ENCODE measurements around the gene MYH9. TPM values are rescaled to one million over a fixed set of nuclear protein-coding genes. Genes with fewer than 3 reads are reported as not detected.
A peak's percentile ranks its signal among the peaks of the same experiment; 100 is the strongest.

MYH9 gene
- total and polyA plus RNA-seq, 4 experiments from 2014 or later: 17.3 to 734 (median 597) TPM

DNA sequence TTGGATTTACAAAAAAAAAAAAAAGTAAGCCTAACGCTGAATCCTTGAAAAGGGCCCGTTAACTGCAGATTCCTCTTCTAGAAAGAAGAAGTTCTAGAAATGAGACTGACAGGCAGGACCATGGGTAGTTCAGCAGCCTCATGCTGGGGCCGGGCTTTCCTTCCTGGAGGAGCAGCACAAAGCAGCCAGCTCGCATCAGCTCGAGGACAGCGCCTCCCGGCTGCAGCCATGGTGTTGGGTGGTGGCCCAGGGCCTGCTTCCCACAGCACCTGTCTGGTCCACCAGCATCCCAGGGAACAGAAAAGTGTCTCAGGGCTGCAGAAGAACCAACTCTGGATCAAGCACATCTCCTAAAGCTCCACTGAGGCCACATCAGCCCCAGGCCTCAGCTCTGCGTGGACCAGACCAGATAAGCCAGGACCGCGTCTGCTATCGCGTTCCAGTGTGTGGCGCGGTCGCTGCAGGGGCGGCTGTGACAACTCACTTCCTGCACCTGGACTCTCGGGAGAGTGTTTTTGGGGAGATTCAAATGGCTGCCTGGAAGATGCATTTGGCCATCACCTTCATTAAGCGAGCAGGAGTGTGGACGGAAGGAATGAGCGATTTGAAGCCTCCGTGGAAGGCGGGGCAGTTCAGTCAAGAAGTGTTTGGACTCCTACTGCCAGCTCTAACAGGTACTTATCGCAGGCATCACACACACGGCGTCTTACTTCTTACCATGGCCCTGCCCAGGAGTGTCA lies 53.5 kb downstream of the MYH9 start:
- Histone ChIP-seq H3K36me3 (ENCODE audit: insufficient read depth, low read length) (peaks cover 46% of the 10 kb centered on the region), H3K27me3 (ENCODE audit: insufficient read depth, low read length) (no peaks in the 10 kb centered on the region), H3K9me3 (ENCODE audit: control insufficient read depth in 1 of 2, low read length in 2 of 2) (no peaks in the 10 kb centered on the region), H3K4me3 (ENCODE audit: low read length in 2 of 2) (peak overlapping the region in 1 of 2 donors; percentile 53), H3K4me1 (ENCODE audit: insufficient read depth, low read length) (peaks cover 100% of the 10 kb centered on the region), H3K27ac (ENCODE audit: low read depth, low read length) (peak overlapping the region; percentile 84)
- peaks cover 0 to 7% (median 0%) of the 10 kb centered on the region in 8 donors for H3K9me3 Mint-ChIP-seq
- peak in 1 of 5 donors; percentile 40 for DNase-seq
- ChIA-PET CTCF (ENCODE audit: partially characterized antibody) (interaction anchor here (0.7 to 5.6 kb wide), 19 partner anchors 9 to 136 kb away, joined by 3 to 54 read pairs (median 5); partner anchors contain the start of gene MYH9), POLR2A (ENCODE audit: partially characterized antibody) (interaction anchor here (0.9 to 59.9 kb wide), 15 partner anchors 13 to 195 kb away, joined by 3 to 2535 read pairs (median 7); partner anchors contain the start of genes APOL2, EIF3D, MYH9 and TXN2)
- peak overlapping the region; percentile 17 to 94 (median 86) for H3K4me3 Mint-ChIP-seq
- intact Hi-C loops (cut with micrococcal nuclease): loop anchor here (2.0 to 5.0 kb wide), 3 partner anchors 15 to 33 kb away; no protein-coding TSS in a partner anchor
- H3K27ac Mint-ChIP-seq: peak overlapping the region; percentile 94 to 99 (median 98)
- H3K4me1 Mint-ChIP-seq: peaks cover 84 to 99% (median 92%) of the 10 kb centered on the region in 4 donors
- no peaks in the 10 kb centered on the region for H3K27me3 Mint-ChIP-seq
- peaks cover 51 to 90% of the 10 kb centered on the region in 2 donors for H3K36me3 Mint-ChIP-seq

DNA sequence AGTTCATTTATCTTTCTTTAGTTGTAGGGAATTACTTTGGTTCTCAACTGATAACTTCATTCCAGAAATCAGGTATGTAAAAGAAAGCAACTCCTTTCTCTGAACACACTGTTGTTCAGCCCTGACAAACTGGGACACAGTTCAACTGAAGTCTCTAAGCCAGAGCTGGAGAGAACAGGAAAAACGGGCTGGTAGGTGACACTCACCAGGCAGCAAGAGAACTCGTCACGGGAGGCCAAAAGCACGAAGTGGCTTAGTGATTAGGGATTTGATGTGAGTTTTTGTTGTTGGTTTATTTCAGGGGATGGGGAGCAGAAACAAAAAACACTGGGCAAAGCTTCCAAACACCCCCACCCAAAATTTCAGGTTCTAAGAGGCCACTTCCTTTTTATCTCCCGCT lies 54.1 kb downstream of the MYH9 start:
- Histone ChIP-seq H3K4me3 (ENCODE audit: low read length in 2 of 2) (peak overlapping the region in 1 of 2 donors; percentile 53), H3K9me3 (ENCODE audit: control insufficient read depth in 1 of 2, low read length in 2 of 2) (no peaks in the 10 kb centered on the region), H3K27ac (ENCODE audit: low read depth, low read length) (peak overlapping the region; percentile 84), H3K36me3 (ENCODE audit: insufficient read depth, low read length) (peaks cover 42% of the 10 kb centered on the region), H3K27me3 (ENCODE audit: insufficient read depth, low read length) (no peaks in the 10 kb centered on the region), H3K4me1 (ENCODE audit: insufficient read depth, low read length) (peaks cover 100% of the 10 kb centered on the region)
- H3K36me3 Mint-ChIP-seq: peaks cover 51 to 90% of the 10 kb centered on the region in 2 donors
- H3K4me3 Mint-ChIP-seq: peak overlapping the region; percentile 3 to 94 (median 86)
- intact Hi-C loops (cut with micrococcal nuclease): loop anchor here (2.0 to 5.0 kb wide), 5 partner anchors 15 to 121 kb away; no protein-coding TSS in a partner anchor
- DNase-seq: no peak
- H3K27me3 Mint-ChIP-seq: no peaks in the 10 kb centered on the region
- ChIA-PET POLR2A (ENCODE audit: partially characterized antibody) (interaction anchor here (1.1 to 59.9 kb wide), 14 partner anchors 11 to 195 kb away, joined by 3 to 2535 read pairs (median 14); partner anchors contain the start of genes APOL2, EIF3D, MYH9 and TXN2), CTCF (ENCODE audit: partially characterized antibody) (interaction anchor here (1.2 to 5.6 kb wide), 14 partner anchors 10 to 137 kb away, joined by 3 to 54 read pairs (median 6); partner anchors contain the start of gene MYH9)
- peak overlapping the region; percentile 94 to 99 (median 98) for H3K27ac Mint-ChIP-seq
- H3K9me3 Mint-ChIP-seq: peaks cover 0 to 7% (median 0%) of the 10 kb centered on the region in 8 donors
- H3K4me1 Mint-ChIP-seq: peaks cover 84 to 99% (median 93%) of the 10 kb centered on the region in 4 donors

- Histone ChIP-seq H3K9me3 (ENCODE audit: control insufficient read depth in 1 of 2, low read length in 2 of 2) (no peaks in the 10 kb centered on the region), H3K4me1 (ENCODE audit: insufficient read depth, low read length) (peaks cover 100% of the 10 kb centered on the region), H3K27ac (ENCODE audit: low read depth, low read length) (peak overlapping the region; percentile 84), H3K36me3 (ENCODE audit: insufficient read depth, low read length) (peaks cover 50% of the 10 kb centered on the region), H3K27me3 (ENCODE audit: insufficient read depth, low read length) (no peaks in the 10 kb centered on the region), H3K4me3 (ENCODE audit: low read length in 2 of 2) (peak overlapping the region; percentile 53 to 64)
- Mint-ChIP-seq H3K27me3 (no peaks in the 10 kb centered on the region), H3K36me3 (peaks cover 55 to 95% of the 10 kb centered on the region in 2 donors), H3K9me3 (peaks cover 0 to 7% (median 0%) of the 10 kb centered on the region in 8 donors), H3K27ac (peak overlapping the region; percentile 94 to 99 (median 98)), H3K4me1 (peaks cover 93 to 100% (median 98%) of the 10 kb centered on the region in 4 donors), H3K4me3 (peak overlapping the region; percentile 76 to 94 (median 86))
- CTCF ChIA-PET (ENCODE audit: partially characterized antibody): interaction anchor here (1.1 to 5.6 kb wide), 17 partner anchors 11 to 154 kb away, joined by 3 to 54 read pairs (median 6); no protein-coding TSS in a partner anchor
- POLR2A ChIA-PET (ENCODE audit: partially characterized antibody): interaction anchor here (0.7 to 59.9 kb wide), 20 partner anchors 8 to 174 kb away, joined by 3 to 2535 read pairs (median 8); partner anchors contain the start of genes FOXRED2, MYH9 and TXN2
- peak in 4 of 5 donors; percentile 50 to 85 (median 54) for DNase-seq
- intact Hi-C loops (cut with micrococcal nuclease): loop anchor here (1.0 to 5.0 kb wide), 4 partner anchors 35 to 122 kb away; no protein-coding TSS in a partner anchor
Measured at GRCh38 chr22:36332623-36333332, 55.0 kb downstream of the MYH9 start.

GRCh38 chr22:36331912-36332622 lies 55.7 kb downstream of the MYH9 start:
- Histone ChIP-seq H3K4me3 (ENCODE audit: low read length in 2 of 2) (peak overlapping the region; percentile 14 to 53), H3K27me3 (ENCODE audit: insufficient read depth, low read length) (no peaks in the 10 kb centered on the region), H3K27ac (ENCODE audit: low read depth, low read length) (peak overlapping the region; percentile 84), H3K4me1 (ENCODE audit: insufficient read depth, low read length) (peaks cover 100% of the 10 kb centered on the region), H3K36me3 (ENCODE audit: insufficient read depth, low read length) (peaks cover 55% of the 10 kb centered on the region), H3K9me3 (ENCODE audit: control insufficient read depth in 1 of 2, low read length in 2 of 2) (no peaks in the 10 kb centered on the region)
- peaks cover 53 to 95% of the 10 kb centered on the region in 2 donors for H3K36me3 Mint-ChIP-seq
- H3K9me3 Mint-ChIP-seq: peaks cover 0 to 7% (median 0%) of the 10 kb centered on the region in 8 donors
- DNase-seq: peak; percentile 63 to 80 (median 69)
- ChIA-PET POLR2A (ENCODE audit: partially characterized antibody) (interaction anchor here (0.7 to 59.9 kb wide), 24 partner anchors 9 to 175 kb away, joined by 3 to 2535 read pairs (median 6); partner anchors contain the start of genes FOXRED2, MYH9 and TXN2), CTCF (ENCODE audit: partially characterized antibody) (interaction anchor here (0.7 to 5.6 kb wide), 16 partner anchors 17 to 155 kb away, joined by 3 to 54 read pairs (median 6); no protein-coding TSS in a partner anchor)
- H3K4me3 Mint-ChIP-seq: peak overlapping the region; percentile 87 to 94 (median 88)
- intact Hi-C loops (cut with micrococcal nuclease): loop anchor here (1.0 to 5.0 kb wide), 4 partner anchors 35 to 123 kb away; no protein-coding TSS in a partner anchor
- H3K27me3 Mint-ChIP-seq: no peaks in the 10 kb centered on the region
- H3K4me1 Mint-ChIP-seq: peaks cover 91 to 100% (median 96%) of the 10 kb centered on the region in 4 donors
- peak overlapping the region; percentile 94 to 99 (median 99) for H3K27ac Mint-ChIP-seq

- Mint-ChIP-seq H3K9me3 (peaks cover 0 to 11% (median 0%) of the 10 kb centered on the region in 8 donors), H3K27me3 (no peaks in the 10 kb centered on the region), H3K36me3 (peaks cover 53 to 95% of the 10 kb centered on the region in 2 donors), H3K27ac (peak overlapping the region; percentile 94 to 99 (median 99)), H3K4me3 (peak overlapping the region; percentile 87 to 94 (median 88)), H3K4me1 (peaks cover 86 to 100% (median 93%) of the 10 kb centered on the region in 4 donors)
- intact Hi-C loops (cut with micrococcal nuclease): loop anchor here (5.0 kb wide), 1 partner anchor 36 kb away; no protein-coding TSS in a partner anchor
- Histone ChIP-seq H3K36me3 (ENCODE audit: insufficient read depth, low read length) (peaks cover 55% of the 10 kb centered on the region), H3K4me1 (ENCODE audit: insufficient read depth, low read length) (peaks cover 94% of the 10 kb centered on the region), H3K9me3 (ENCODE audit: control insufficient read depth in 1 of 2, low read length in 2 of 2) (no peaks in the 10 kb centered on the region), H3K4me3 (ENCODE audit: low read length in 2 of 2) (peak overlapping the region; percentile 14 to 53), H3K27me3 (ENCODE audit: insufficient read depth, low read length) (no peaks in the 10 kb centered on the region), H3K27ac (ENCODE audit: low read depth, low read length) (peak overlapping the region; percentile 84)
- ChIA-PET CTCF (ENCODE audit: partially characterized antibody) (interaction anchor here (0.7 to 5.6 kb wide), 15 partner anchors 17 to 156 kb away, joined by 3 to 54 read pairs (median 7); no protein-coding TSS in a partner anchor), POLR2A (ENCODE audit: partially characterized antibody) (interaction anchor here (0.7 to 59.9 kb wide), 22 partner anchors 9 to 176 kb away, joined by 3 to 2535 read pairs (median 7); partner anchors contain the start of genes FOXRED2, MYH9 and TXN2)
- peak; percentile 69 to 93 (median 78) for DNase-seq
Measured at GRCh38 chr22:36331306-36331911, 56.4 kb downstream of the MYH9 start.
